ENCODE data around the gene GIT2.

DNA sequence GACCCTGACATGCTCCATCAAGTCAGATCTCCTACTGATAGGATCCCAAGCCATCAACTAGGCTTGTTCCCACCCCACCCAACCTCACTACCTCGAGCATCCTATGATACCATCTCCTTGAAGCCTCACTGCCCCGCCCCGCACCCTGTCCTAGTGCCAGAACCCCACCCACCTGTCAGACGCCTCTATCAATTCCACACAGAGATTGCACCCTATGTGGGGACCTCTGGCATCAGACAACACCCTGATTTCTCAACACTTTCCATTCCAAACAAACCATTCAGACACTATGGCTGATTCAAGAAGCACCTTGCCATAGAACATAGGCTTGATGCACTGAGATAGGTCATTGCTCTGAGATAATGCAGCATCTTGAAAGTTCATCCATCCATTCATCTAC lies 112.7 kb downstream of the GIT2 start:
- TF ChIP-seq, protein P1, sequence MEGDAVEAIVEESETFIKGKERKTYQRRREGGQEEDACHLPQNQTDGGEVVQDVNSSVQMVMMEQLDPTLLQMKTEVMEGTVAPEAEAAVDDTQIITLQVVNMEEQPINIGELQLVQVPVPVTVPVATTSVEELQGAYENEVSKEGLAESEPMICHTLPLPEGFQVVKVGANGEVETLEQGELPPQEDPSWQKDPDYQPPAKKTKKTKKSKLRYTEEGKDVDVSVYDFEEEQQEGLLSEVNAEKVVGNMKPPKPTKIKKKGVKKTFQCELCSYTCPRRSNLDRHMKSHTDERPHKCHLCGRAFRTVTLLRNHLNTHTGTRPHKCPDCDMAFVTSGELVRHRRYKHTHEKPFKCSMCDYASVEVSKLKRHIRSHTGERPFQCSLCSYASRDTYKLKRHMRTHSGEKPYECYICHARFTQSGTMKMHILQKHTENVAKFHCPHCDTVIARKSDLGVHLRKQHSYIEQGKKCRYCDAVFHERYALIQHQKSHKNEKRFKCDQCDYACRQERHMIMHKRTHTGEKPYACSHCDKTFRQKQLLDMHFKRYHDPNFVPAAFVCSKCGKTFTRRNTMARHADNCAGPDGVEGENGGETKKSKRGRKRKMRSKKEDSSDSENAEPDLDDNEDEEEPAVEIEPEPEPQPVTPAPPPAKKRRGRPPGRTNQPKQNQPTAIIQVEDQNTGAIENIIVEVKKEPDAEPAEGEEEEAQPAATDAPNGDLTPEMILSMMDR (tag by site-specific recombination; IDR thresholded peaks at IDR 0.05) = no peak
- TF ChIP-seq ZNF776 (tag by site-specific recombination; IDR thresholded peaks at IDR 0.05; ENCODE audit: borderline replicate concordance) = no peak
